Measurements from ENCODE around the gene BCL7C.

GRCh38 chr16:30921748-30922419 lies 28.0 kb upstream of the BCL7C start:
- peak; percentile 86 for TF ChIP-seq CTCF (IDR thresholded peaks at IDR 0.05; ENCODE audit: low read length)
- TF ChIP-seq EZH2 (optimal IDR thresholded peaks at IDR 0.05; ENCODE audit: low read depth, low read length), result no peak
- TF ChIP-seq EZH2phosphoT487 (IDR thresholded peaks at IDR 0.05; ENCODE audit: low read length), result no peak

Data from MM.1S (cell line).